Stomach (tissue), 9 donors: Measurements from ENCODE around the gene NAA40. TPM values are rescaled to one million over a fixed set of nuclear protein-coding genes. Genes with fewer than 3 reads are reported as not detected.

Source experiments
- DNase-seq, 2 donors: peaks; one replicate each; pipeline versions ENCODE4 v3.0.0 to v3.0.0-alpha.2; 2013 to 2019
- H3K27ac ChIP-seq, 5 donors: fragments of 200-600 bp in 4 of 5; sonication (generic) in 4 of 5; one replicate each; pipeline ENCODE4 v1.5.1; 2013 to 2019; ENCODE audit warnings: mild to moderate bottlenecking in 1 of 5, moderate library complexity in 1 of 5
- H3K27me3 ChIP-seq, 3 donors: fragments of 200-600 bp; sonication (generic); one replicate each; pipeline ENCODE4 v1.5.1; 2017 to 2019; ENCODE audit warnings: mixed run types in 1 of 3
- H3K36me3 ChIP-seq, 4 donors: fragments of 200-600 bp; sonication (generic); 1 replicate in 3 of 4; 2 replicates in 1 of 4; pipeline ENCODE4 v1.5.1; 2016 to 2019
- H3K4me1 ChIP-seq, 4 donors: fragments of 200-600 bp; sonication (generic); one replicate each; pipeline ENCODE4 v1.5.1; 2016 to 2019
- H3K4me3 ChIP-seq, 4 donors: fragments of 200-600 bp; sonication (generic) in 3 of 4; one replicate each; pipeline ENCODE4 v1.5.1; 2016 to 2019; ENCODE audit warnings: mild to moderate bottlenecking in 1 of 4
- H3K9me3 ChIP-seq, 4 donors: fragments of 200-600 bp; sonication (generic); one replicate each; pipeline ENCODE4 v1.5.1; 2016 to 2019
- EP300 ChIP-seq: sonication (generic); formaldehyde crosslinking; IDR thresholded peaks from one replicate; pipeline ENCODE4 v1.6.1; 2017; ENCODE audit warnings: antibody characterized with exemption
- POLR2A ChIP-seq, 4 donors: fragments of 450-650 bp; IDR thresholded peaks; one replicate each; pipeline ENCODE4 v1.6.1; 2016; ENCODE audit warnings: antibody characterized with exemption in 4 of 4, control low read depth in 2 of 4, mild to moderate bottlenecking in 1 of 4, moderate library complexity in 1 of 4
- POLR2AphosphoS5 ChIP-seq, 3 donors: sonication (generic); formaldehyde crosslinking; IDR thresholded peaks; one replicate each; pipeline ENCODE4 v1.6.1; 2016; ENCODE audit warnings: antibody characterized with exemption in 3 of 3
- WGBS, 5 donors: extraction: QIAGEN DNeasy Blood & Tissue Kit in 3 of 5; methylation state at CpG; one replicate each; pipeline versions ENCODE4 v1.1.5 to v1.1.7; 2013 to 2018; 5-methylcytosine and 5-hydroxymethylcytosine counted together
- intact Hi-C: fragments of 100-400 bp; cut with DNase I; formaldehyde crosslinking; loops from one replicate; pipeline ENCODE4 v1.15.1; 2023; ENCODE audit warnings: low total_unique reads
- polyA plus RNA-seq, 3 donors: library from polyadenylated mRNA; stranded (reverse); fragments of 200-250 nt; gene quantifications; one replicate each; pipeline ENCODE4 v1.2.3, GENCODE V29; 2013
- total RNA-seq, 5 donors: library from RNA; depleted of rRNA; stranded (reverse); fragments of >200 nt; gene quantifications; one replicate each; pipeline versions ENCODE4 v1.1.0 to v1.2.3, GENCODE V29; 2014 to 2016
- TF ChIP-seq, protein P1 (sequence below), 7 experiments: fragments of 450-650 bp in 4 of 7; fragments of 200-600 bp in 3 of 7; sonication (generic) in 3 of 7; IDR thresholded peaks; one replicate each; pipeline ENCODE4 v1.5.1; 2016 to 2019; ENCODE audit warnings: antibody characterized with exemption in 7 of 7, control low read depth in 2 of 7, mild to moderate bottlenecking in 1 of 7
- donor health status: healthy with polysubstance abuse.
- donor health status: Bipolar disorder and iron deficiency.
- donor health status: healthy.

Gene NAA40
- total and polyA plus RNA-seq, 8 donors, result 4.3 to 71.4 (median 8.1) TPM

DNA sequence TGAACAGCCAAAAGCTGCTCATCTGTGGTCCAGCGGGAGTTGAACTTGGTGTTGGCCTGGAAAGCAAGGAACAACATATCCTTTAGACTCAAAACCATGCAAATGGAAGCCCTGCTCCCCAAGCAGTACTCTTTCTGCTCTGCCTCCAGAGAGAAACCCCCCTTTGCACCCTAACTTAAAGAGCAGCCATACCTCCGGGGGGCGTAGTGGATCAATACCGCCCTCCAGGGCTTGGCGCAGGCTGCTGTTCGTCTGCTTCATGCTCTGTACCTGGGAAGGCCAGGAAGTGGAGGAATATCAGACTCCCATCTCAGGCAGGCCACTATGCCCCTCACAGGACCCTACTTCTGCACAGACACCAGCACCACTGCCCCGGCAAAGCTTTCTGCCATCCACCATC lies 26.1 kb upstream of the NAA40 start:
- no peak overlapping the region for H3K4me3 ChIP-seq
- TF ChIP-seq, protein P1, sequence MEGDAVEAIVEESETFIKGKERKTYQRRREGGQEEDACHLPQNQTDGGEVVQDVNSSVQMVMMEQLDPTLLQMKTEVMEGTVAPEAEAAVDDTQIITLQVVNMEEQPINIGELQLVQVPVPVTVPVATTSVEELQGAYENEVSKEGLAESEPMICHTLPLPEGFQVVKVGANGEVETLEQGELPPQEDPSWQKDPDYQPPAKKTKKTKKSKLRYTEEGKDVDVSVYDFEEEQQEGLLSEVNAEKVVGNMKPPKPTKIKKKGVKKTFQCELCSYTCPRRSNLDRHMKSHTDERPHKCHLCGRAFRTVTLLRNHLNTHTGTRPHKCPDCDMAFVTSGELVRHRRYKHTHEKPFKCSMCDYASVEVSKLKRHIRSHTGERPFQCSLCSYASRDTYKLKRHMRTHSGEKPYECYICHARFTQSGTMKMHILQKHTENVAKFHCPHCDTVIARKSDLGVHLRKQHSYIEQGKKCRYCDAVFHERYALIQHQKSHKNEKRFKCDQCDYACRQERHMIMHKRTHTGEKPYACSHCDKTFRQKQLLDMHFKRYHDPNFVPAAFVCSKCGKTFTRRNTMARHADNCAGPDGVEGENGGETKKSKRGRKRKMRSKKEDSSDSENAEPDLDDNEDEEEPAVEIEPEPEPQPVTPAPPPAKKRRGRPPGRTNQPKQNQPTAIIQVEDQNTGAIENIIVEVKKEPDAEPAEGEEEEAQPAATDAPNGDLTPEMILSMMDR (IDR thresholded peaks at IDR 0.05), result no peak
- WGBS, 5 donors, result 86 to 92% (median 90%) methylated on average over 7 of the region's 7 CpGs
- H3K36me3 ChIP-seq, result peaks cover 19 to 46% (median 33%) of the 10 kb centered on the region in 4 donors
- H3K9me3 ChIP-seq, result no peaks in the 10 kb centered on the region
- peaks cover 25 to 55% (median 41%) of the 10 kb centered on the region in 4 donors for H3K4me1 ChIP-seq
- no peak for DNase-seq
- no peak overlapping the region for H3K27ac ChIP-seq
- H3K27me3 ChIP-seq, result peaks cover 0 to 24% (median 0%) of the 10 kb centered on the region in 3 donors
- intact Hi-C loops, result no loop called here

DNA sequence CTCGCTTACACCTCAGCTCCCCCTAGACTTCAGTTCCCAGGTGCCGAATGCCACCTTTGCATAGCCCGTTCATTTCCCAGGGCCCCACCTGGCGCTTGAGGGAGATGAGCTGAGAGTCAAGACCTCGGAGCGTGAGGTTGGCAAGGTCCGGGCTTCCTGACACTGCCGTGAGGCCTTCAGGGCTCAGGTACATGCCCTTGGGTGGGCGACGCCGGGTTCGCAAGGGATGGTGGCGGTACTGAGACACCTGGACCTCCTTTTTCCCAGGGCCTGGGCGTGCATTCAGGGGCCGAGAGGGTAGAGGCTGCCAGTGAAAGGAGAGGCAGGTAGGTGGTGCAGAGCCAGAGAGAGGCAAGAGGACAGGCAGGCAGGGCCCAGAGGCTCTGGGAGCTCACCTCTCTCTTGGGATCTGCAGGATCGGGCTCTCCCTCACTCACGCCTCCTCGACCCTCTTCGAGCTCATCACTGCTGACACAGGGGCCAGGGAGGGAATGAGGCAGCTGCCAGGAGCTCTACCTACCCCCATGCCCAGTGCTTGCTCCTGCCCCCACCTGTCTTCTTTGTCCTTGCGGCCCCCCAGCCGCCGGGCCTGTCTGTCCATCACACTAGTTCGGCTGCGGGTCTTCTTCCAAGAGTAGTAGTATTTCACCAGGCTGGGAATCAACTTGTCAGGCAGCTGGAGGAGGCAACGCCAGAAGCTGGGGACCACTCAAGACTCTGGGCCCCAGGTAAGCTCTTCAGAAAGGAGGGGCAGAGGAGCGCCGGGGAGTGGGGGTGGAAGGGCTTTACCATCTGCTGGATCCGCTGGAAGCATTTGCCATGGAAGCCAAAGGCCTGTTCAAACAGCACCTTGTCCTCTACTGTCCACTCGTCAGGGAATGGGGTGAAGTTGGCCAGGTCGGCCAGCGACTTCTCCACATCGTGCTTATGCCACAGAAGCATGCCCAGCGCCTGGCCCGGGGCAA lies 24.7 kb upstream of the NAA40 start:
- Histone ChIP-seq H3K4me3 (no peak overlapping the region), H3K27ac (no peak overlapping the region), H3K36me3 (peaks cover 5 to 31% (median 18%) of the 10 kb centered on the region in 4 donors), H3K9me3 (no peaks in the 10 kb centered on the region), H3K27me3 (peaks cover 0 to 32% (median 0%) of the 10 kb centered on the region in 3 donors), H3K4me1 (peaks cover 34 to 55% (median 47%) of the 10 kb centered on the region in 4 donors)
- intact Hi-C loops, result no loop called here
- WGBS, 5 donors, result 87 to 92% (median 89%) methylated on average over 34 of the region's 34 CpGs
- TF ChIP-seq, protein P1 (IDR thresholded peaks at IDR 0.05), result no peak
- no peak for TF ChIP-seq POLR2A (IDR thresholded peaks at IDR 0.05)
- DNase-seq, result no peak

DNA sequence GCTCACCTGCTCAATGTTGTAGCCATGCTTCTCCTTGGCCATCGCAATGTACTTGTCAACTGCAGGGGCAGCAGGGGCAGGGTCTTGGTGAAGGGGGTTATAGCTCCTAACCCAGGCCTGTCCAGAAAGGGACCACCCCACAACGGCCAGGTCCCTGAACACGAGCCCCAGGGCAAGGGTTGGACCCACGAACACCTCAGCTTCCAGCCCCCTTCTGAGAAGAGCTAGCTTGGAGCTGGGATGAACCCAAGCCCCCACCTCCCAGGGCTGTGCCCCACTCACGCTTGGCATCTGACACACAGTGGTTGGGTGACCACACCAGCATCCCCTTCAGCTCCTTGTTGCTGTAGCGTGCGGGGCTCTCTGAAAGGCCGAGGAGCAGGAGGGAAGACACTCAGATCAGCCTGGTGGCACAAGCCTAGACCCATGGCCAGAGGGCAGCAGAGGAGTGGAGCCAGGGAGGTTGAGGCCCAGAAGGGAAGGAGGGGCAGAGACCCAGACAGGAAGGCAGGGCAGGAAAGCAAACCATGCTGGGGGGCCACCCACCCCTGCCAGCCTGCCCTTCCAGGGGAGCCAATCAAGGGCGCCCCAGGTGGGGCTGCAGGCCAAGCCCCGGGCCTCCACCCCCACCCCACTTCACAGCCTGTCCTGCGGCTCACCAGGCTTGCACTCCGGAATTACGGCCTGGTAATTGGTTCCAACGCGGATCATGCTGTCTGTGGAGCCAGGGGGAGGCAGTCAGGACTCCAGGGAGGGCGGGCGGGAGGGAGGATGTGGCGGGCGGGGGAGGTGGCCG lies 23.7 kb upstream of the NAA40 start:
- no peak for DNase-seq
- no peak for TF ChIP-seq POLR2AphosphoS5 (IDR thresholded peaks at IDR 0.05)
- TF ChIP-seq, protein P1 (IDR thresholded peaks at IDR 0.05), result no peak
- TF ChIP-seq POLR2A (IDR thresholded peaks at IDR 0.05), result no peak
- TF ChIP-seq EP300, result no peak
- Histone ChIP-seq H3K27ac (no peak overlapping the region), H3K4me1 (peaks cover 44 to 55% (median 51%) of the 10 kb centered on the region in 4 donors), H3K4me3 (no peak overlapping the region), H3K9me3 (no peaks in the 10 kb centered on the region), H3K36me3 (peaks cover 0 to 22% (median 9%) of the 10 kb centered on the region in 4 donors), H3K27me3 (peaks cover 0 to 32% (median 0%) of the 10 kb centered on the region in 3 donors)
- 60 to 76% (median 70%) methylated on average over 14 to 20 of the region's 20 CpGs for WGBS, 5 donors
- intact Hi-C loops, result no loop called here
